IPS-20b (cell line): ENCODE measurements around the gene ALG14.
"Not testable (repeated sequence)": the region's sequence is repeated elsewhere in the genome, so short reads cannot be mapped to it uniquely, and the experiment has no call there.

Experiments
- H3K27ac ChIP-seq: one replicate; pipeline ENCODE4 v1.5.1; 2013; ENCODE audit warnings: low read length
- H3K27me3 ChIP-seq: 2 replicates; pipeline ENCODE4 v1.6.1; 2013; ENCODE audit warnings: mild to moderate bottlenecking, low read length, inconsistent platforms; ENCODE audit not compliant: insufficient read depth
- H3K36me3 ChIP-seq: 2 replicates; pipeline ENCODE4 v1.6.1; 2013; ENCODE audit warnings: low read depth, mild to moderate bottlenecking, inconsistent platforms, low read length, moderate library complexity; ENCODE audit not compliant: insufficient read depth
- H3K4me1 ChIP-seq: 2 replicates; pipeline ENCODE4 v1.6.1; 2013; ENCODE audit warnings: mild to moderate bottlenecking, control low read depth, inconsistent platforms, low read length, moderate library complexity; ENCODE audit not compliant: insufficient read depth
- H3K4me3 ChIP-seq: 2 replicates; pipeline ENCODE4 v1.5.1; 2013; ENCODE audit warnings: mild to moderate bottlenecking, low read length, inconsistent platforms
- H3K9ac ChIP-seq: 2 replicates; pipeline ENCODE4 v1.6.1; 2013; ENCODE audit warnings: low read depth, mild to moderate bottlenecking, inconsistent platforms, low read length, moderate library complexity
- H3K9me3 ChIP-seq: 2 replicates; pipeline ENCODE4 v1.6.1; 2013; ENCODE audit warnings: mild to moderate bottlenecking, low read depth, low read length, inconsistent platforms; ENCODE audit not compliant: insufficient read depth

Gene ALG14

DNA sequence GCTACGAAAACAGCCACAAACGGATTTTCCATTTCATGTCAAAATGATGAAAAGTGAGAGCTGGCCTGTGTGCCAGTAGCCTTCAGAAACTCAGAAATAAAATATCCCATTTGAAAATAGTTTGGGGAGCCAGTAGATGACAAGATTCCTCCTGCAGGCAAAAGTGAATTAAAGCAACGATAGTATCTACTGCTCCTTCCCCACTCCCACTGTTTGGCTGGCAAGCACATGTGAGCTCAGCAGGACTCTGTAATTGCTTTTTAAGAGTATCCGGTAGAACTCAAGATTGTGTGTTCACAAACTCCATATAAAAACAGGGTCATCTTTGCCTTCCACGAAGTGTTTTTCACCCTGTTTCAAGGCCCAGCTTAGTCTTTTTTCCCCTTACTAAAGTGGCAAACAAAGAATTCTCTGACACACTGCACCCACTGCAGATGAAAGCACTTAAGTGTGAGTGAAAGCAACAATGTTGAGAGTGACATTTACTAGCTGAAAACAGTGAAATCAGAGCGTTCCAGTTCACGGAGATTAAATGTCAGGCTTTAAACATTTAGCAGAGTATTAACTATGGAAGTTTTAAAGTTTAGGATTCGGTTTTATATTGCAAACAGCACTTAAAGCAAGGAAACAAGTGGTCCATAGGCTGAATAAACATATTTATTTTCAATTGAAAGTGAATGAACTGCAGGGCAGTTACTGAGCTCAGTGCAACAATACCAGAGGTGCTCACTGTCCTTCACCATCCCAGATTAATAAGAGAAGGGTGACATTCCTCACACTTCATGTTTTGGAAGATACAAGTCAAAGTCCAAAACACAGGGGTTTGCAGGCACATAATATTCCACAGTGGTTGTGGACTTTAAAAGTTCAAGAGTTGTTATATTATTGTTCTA lies 70.0 kb downstream of the ALG14 start:
- no peak overlapping the region for H3K9ac ChIP-seq
- H3K36me3 ChIP-seq, result no peaks in the 10 kb centered on the region
- no peaks in the 10 kb centered on the region for H3K27me3 ChIP-seq
- no peak overlapping the region for H3K4me3 ChIP-seq
- H3K9me3 ChIP-seq, result no peaks in the 10 kb centered on the region
- peaks cover 5% of the 10 kb centered on the region; the same call in 1 of the 2 replicates for H3K4me1 ChIP-seq
- no peak overlapping the region for H3K27ac ChIP-seq

DNA sequence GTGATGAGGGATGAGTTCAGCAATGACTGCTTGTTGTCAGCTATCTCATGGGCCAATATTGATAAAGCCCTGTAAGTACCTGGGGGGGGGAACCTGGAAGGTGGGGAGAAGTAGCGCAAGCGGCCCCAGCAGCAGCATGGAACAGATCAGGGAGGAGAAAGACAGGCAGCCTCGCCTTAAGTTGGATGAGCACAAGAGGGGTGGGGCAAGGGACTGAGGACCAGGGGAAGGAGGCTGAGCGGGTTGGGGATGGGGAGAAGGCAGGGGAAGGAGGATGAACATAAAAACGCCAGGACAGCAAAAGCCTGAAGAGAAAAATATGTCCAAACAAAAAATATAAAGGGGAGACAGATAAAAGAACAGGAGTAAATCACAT lies 70.6 kb downstream of the ALG14 start:
- H3K36me3 ChIP-seq, result no peaks in the 10 kb centered on the region
- no peaks in the 10 kb centered on the region for H3K9me3 ChIP-seq
- H3K27ac ChIP-seq, result no peak overlapping the region
- no peak overlapping the region for H3K9ac ChIP-seq
- no peak overlapping the region for H3K4me3 ChIP-seq
- no peaks in the 10 kb centered on the region for H3K27me3 ChIP-seq
- H3K4me1 ChIP-seq, result peaks cover 5% of the 10 kb centered on the region; the same call in 1 of the 2 replicates

DNA sequence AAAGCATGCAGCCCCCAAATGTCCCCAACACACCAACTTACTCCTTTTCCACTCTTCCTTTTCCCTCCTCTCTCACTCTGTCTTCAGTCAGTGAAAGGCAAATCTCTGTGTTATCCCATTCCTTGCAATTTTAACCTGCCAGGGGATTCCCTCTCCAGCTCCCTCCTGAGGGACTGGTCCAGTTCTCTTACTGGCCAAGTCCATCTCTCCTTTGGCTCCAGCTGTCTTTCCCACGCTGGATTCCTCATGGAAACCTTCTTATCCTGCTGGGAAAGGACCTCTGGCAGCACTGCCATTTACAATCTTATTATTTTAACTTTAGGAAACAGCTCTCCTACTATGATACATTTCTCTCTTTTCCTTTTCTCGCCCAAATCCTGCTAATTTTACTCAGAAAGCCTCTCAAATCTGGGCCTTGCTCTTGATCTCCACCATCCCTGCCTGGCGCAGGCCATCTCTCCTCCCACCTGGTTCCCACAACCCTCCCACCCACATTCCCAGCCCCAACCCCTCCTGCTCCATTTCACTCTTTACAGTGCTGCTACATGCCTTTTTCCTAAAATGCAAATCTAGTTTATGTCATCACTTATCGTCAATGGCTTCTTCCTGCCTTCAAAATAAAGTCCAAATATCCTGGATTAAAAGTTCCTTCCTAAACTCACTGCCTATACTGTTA lies 73.2 kb downstream of the ALG14 start:
- Histone ChIP-seq H3K27ac (no peak overlapping the region), H3K4me3 (no peak overlapping the region), H3K27me3 (no peaks in the 10 kb centered on the region), H3K9me3 (no peaks in the 10 kb centered on the region), H3K9ac (no peak overlapping the region), H3K36me3 (no peaks in the 10 kb centered on the region), H3K4me1 (peaks cover 5% of the 10 kb centered on the region; the same call in 1 of the 2 replicates)

DNA sequence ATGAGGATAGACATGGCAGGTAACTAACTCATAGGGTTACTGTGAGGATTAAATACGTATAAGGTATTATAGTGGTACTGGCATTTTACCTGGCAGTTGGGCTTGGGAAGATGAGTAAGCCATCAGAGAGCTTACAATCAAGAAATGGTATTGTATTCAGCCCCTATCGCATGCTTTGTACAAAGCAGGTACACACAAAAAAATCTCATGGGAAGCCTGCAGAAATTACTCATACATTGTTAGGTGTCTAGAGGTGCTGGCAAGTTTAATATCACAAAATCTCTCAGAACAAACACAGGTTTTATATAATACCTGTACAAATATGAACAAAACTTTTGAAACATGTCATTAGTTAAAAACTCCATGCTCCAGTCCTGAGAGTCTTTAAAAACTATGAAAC lies 74.0 kb downstream of the ALG14 start:
- Histone ChIP-seq H3K27ac (no peak overlapping the region), H3K4me1 (peaks cover 5% of the 10 kb centered on the region; the same call in 1 of the 2 replicates), H3K4me3 (no peak overlapping the region), H3K36me3 (no peaks in the 10 kb centered on the region), H3K27me3 (no peaks in the 10 kb centered on the region), H3K9ac (no peak overlapping the region), H3K9me3 (no peaks in the 10 kb centered on the region)

DNA sequence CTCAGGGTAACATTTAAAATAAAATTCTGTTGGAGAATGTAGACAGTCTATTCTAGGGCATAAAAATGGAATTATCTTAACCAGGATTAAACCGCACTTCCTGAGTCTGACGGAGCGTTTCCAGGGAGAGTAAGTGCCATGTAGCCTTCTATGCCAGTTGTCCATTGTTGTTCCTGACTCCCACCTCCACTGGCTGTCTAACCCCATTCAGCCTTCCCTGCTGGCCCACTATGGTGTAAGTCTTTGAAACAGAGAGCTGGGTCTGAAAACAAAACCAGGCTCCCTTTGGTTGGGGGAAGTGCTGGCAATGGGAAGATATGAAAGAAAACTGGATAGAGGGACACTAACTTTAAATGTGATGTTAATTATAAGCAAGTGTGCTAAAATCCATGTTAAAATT lies 74.6 kb downstream of the ALG14 start:
- H3K27me3 ChIP-seq, result no peaks in the 10 kb centered on the region
- H3K9ac ChIP-seq, result no peak overlapping the region
- no peaks in the 10 kb centered on the region for H3K36me3 ChIP-seq
- no peak overlapping the region for H3K4me3 ChIP-seq
- H3K27ac ChIP-seq, result no peak overlapping the region
- H3K9me3 ChIP-seq, result no peaks in the 10 kb centered on the region
- peaks cover 5% of the 10 kb centered on the region; the same call in 1 of the 2 replicates for H3K4me1 ChIP-seq

DNA sequence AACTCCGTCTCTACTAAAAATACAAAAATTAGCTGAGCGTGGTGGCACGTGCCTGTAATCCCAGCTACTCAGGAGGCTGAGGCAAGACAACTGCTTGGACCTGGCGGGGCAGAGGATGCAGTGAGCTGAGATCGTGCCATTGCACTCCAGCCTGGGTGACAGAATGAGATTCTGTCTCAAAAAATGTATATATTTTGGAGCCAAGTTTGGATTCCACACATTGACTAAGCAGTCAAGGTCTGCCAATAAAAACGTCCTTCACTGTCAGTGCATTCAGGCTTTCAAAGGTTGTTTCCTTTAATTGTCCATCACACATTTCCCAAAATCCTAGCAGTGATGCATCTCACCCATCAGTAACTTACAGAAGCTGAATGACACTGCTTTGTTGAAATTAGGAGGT lies 77.2 kb downstream of the ALG14 start:
- H3K27ac ChIP-seq, H3K9me3 ChIP-seq, H3K27me3 ChIP-seq, H3K4me1 ChIP-seq, H3K4me3 ChIP-seq, H3K36me3 ChIP-seq, H3K9ac ChIP-seq: not testable (repeated sequence)

DNA sequence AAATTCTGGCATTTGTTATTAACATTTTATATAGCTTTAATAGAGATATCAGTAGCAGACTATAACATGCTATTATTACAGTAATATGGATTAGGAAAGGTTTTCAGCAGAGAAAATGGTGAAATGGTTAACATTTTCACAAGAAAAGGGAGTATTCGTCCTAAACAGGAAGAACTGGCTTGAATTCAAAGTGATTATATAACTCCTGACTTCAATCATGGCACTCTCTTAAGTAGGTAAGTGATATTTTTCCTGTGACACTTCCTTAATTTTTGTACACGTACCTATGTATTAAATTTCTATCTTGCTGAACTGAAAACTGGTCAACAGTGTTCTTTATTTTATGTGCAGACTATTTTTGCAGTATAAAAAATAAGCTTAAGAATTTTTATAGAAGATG lies 77.9 kb downstream of the ALG14 start:
- 0 out of 2 replicates have a peak, but pooled peaks cover 3% of the 10 kb centered on the region for H3K4me1 ChIP-seq
- H3K9me3 ChIP-seq, result no peaks in the 10 kb centered on the region
- no peak overlapping the region for H3K4me3 ChIP-seq
- no peak overlapping the region for H3K27ac ChIP-seq
- H3K9ac ChIP-seq, result no peak overlapping the region
- H3K27me3 ChIP-seq, result no peaks in the 10 kb centered on the region
- no peaks in the 10 kb centered on the region for H3K36me3 ChIP-seq

DNA sequence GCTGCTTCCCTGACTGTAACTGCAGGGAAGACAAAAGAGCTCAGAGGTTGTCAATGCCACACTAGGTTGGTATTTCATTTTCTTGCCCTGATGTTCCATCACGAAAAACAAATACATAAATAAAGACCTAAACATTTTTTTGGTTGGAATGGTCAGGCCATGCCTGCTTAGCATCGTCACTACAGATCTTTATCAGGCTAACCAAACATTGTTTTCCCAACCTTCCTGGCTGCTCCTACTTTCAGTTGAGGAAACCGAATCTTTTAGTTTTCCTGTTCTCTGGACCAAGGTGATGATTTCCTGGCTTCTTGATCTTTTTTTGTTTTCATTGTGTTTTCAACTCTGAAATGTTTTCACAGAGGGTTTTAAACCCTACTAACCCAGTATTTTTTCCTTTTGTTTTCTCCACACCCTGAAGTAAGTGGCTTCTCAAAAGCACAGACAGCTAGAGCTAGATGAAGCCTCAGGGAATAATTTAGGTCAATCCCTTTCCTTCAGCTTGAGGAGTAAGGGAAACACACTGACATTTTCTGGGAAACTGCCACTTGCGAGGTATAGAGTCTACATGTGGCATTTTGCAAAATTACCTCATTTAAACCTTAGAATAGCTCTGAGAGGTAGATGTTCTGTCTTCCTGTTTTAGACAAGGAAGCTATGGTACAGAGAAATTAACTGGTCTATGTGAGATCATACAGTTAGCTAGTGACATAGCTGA lies 78.7 kb downstream of the ALG14 start:
- no peak overlapping the region for H3K27ac ChIP-seq
- H3K4me3 ChIP-seq, result no peak overlapping the region
- 0 out of 2 replicates have a peak, but pooled peaks cover 3% of the 10 kb centered on the region for H3K4me1 ChIP-seq
- no peaks in the 10 kb centered on the region for H3K9me3 ChIP-seq
- H3K36me3 ChIP-seq, result no peaks in the 10 kb centered on the region
- no peaks in the 10 kb centered on the region for H3K27me3 ChIP-seq
- H3K9ac ChIP-seq, result no peak overlapping the region

DNA sequence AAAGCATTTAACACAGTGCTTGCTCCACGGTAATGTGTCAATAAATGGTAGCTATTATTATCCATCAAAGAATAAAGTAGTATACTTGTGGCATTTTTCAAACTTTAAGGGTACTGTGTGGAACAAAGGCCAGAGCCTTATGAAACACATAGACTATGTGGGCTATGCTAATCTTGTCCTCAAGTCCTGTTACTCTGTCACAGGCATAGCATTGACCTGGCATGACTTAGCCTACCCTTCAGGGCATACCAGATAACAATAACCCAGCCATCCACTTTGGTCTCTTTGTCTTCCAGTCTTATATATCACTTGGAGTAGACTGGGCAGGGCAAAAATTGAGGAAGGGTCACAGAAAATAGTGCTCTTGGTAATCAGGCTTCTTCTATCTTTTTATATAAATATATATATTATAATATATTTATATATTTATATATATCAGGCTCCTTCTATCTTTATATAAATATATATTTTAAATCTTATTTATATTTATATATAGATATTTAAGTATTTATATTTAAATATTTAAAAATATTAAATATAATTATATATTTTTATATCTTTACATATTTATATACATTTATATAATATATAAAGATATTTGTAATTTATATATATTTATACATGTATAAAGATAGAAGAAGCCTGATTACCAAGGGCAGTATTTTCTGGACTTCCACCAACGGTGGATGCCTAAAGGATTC lies 79.7 kb downstream of the ALG14 start:
- Histone ChIP-seq H3K4me3 (no peak overlapping the region), H3K27ac (no peak overlapping the region), H3K9me3 (no peaks in the 10 kb centered on the region), H3K27me3 (no peaks in the 10 kb centered on the region), H3K4me1 (no peaks in the 10 kb centered on the region), H3K36me3 (no peaks in the 10 kb centered on the region), H3K9ac (no peak overlapping the region)

DNA sequence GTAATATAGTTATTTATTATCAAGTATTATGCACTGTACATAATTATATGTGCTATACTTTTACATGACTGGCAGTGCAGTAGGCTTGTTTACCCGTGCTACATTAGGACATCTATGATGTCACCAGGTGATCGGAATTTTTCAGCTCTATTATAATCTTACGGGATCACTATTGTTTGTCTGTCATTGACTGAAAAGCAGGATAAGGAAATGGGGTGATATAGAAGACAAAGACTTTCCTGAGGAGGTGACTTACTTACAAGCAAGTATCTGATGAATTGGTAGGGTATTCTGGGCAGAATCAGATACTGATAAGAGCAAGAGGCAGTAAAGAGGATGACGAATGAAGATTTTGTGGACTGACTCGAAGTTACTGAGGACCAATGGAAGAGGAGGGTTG lies 80.6 kb downstream of the ALG14 start:
- H3K9ac ChIP-seq, result no peak overlapping the region
- no peaks in the 10 kb centered on the region for H3K9me3 ChIP-seq
- H3K36me3 ChIP-seq, result no peaks in the 10 kb centered on the region
- H3K4me3 ChIP-seq, result no peak overlapping the region
- no peaks in the 10 kb centered on the region for H3K27me3 ChIP-seq
- no peaks in the 10 kb centered on the region for H3K4me1 ChIP-seq
- no peak overlapping the region for H3K27ac ChIP-seq

DNA sequence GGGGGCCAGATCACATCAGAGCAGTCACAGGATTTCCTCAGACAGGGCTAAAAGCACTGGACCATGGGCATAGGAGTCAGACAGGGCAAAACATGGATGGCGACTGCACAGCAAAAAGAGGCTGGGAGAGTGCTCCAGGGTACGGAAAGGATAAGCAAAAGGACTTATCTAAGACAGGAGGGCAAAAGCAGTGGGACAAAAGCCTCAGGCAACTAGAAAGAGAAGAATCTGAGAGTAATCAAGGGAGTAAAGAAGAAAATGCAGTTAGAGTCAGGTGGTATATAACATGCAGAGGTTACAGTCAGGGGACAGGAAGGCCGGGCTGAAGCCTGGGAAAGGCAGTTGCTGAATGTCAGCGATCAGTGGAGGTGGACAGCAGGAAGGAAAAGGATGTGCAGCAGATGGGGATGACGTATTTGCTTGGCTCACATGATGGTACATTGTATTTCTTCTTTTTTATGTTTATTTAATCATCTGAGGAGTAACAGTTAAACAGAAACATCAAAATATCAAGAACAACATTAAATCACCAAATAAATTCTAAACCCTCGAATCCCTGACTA lies 82.8 kb downstream of the ALG14 start:
- Histone ChIP-seq H3K9me3 (no peaks in the 10 kb centered on the region), H3K36me3 (no peaks in the 10 kb centered on the region), H3K4me1 (no peaks in the 10 kb centered on the region), H3K27ac (no peak overlapping the region), H3K27me3 (no peaks in the 10 kb centered on the region), H3K4me3 (no peak overlapping the region), H3K9ac (no peak overlapping the region)
